CD4-positive, alpha-beta T cell (primary cell): ENCODE measurements around the gene FBRSL1. TPM values are rescaled to one million over a fixed set of nuclear protein-coding genes. Genes with fewer than 3 reads are reported as not detected.

ENCODE experiments used
- ATAC-seq: fragments of 200-7000 bp; cut with Tn5 transposase; one replicate; pipeline ENCODE4 v1.10.0; 2022; ENCODE audit warnings: mild to moderate bottlenecking; ENCODE audit not compliant: poor library complexity
- CTCF ChIA-PET: fragments of 350-600 bp; sonication (Branson Sonifier 250); formaldehyde crosslinking; loops from one replicate; lab custom pipeline; 2021; ENCODE audit warnings: antibody characterized with exemption, inconsistent platforms; lab: Charles Lee
- POLR2A ChIA-PET: fragments of 350-600 bp; sonication (Branson Sonifier 250); formaldehyde crosslinking; loops from one replicate; lab custom pipeline; 2021; ENCODE audit warnings: antibody characterized with exemption, inconsistent platforms; lab: Charles Lee
- DNase-seq, 14 experiments: peaks; one replicate each; pipeline ENCODE4 v3.0.0-alpha.2; 2013 to 2020; ENCODE audit warnings: mixed read lengths in 2 of 14
- H3K27ac ChIP-seq, 2 donors: one replicate each; pipeline versions ENCODE4 v1.5.1 to v1.7.0; 2013; ENCODE audit warnings: low read length in 2 of 2, low read depth in 1 of 2, mild to moderate bottlenecking in 1 of 2
- H3K27me3 ChIP-seq, 2 experiments: 1 replicate in 1 of 2; 2 replicates in 1 of 2; pipeline versions ENCODE4 v1.6.1 to v1.7.0; 2013; ENCODE audit warnings: low read length in 2 of 2, control low read depth in 1 of 2, mild to moderate bottlenecking in 1 of 2, moderate library complexity in 1 of 2; ENCODE audit not compliant: insufficient read depth in 2 of 2, control insufficient read depth in 1 of 2
- H3K36me3 ChIP-seq: one replicate; pipeline ENCODE4 v1.6.1; 2013; ENCODE audit warnings: low read length, control low read depth; ENCODE audit not compliant: insufficient read depth
- H3K4me1 ChIP-seq: one replicate; pipeline ENCODE4 v1.6.1; 2013; ENCODE audit warnings: low read length, control low read depth; ENCODE audit not compliant: insufficient read depth
- H3K4me3 ChIP-seq: one replicate; pipeline ENCODE4 v1.5.1; 2013; ENCODE audit warnings: mild to moderate bottlenecking, low read length, moderate library complexity
- H3K9me3 ChIP-seq, 2 experiments: 1 replicate in 1 of 2; 2 replicates in 1 of 2; pipeline versions ENCODE4 v1.6.1 to v1.7.0; 2013; ENCODE audit warnings: low read length in 2 of 2, mild to moderate bottlenecking in 2 of 2, control low read depth in 1 of 2, moderate library complexity in 1 of 2; ENCODE audit not compliant: control insufficient read depth in 1 of 2, insufficient read depth in 1 of 2
- H3K27ac Mint-ChIP-seq: one replicate; pipeline ENCODE4 v1.8.0; 2020; ENCODE audit warnings: mixed read lengths
- H3K27me3 Mint-ChIP-seq: one replicate; pipeline ENCODE4 v1.8.0; 2021; ENCODE audit warnings: mixed read lengths
- H3K36me3 Mint-ChIP-seq: one replicate; pipeline ENCODE4 v1.8.0; 2021; ENCODE audit warnings: low read depth, mixed read lengths
- H3K4me1 Mint-ChIP-seq: one replicate; pipeline ENCODE4 v1.8.0; 2021; ENCODE audit warnings: low read depth, mixed read lengths
- H3K4me3 Mint-ChIP-seq: one replicate; pipeline ENCODE4 v1.8.0; 2020; ENCODE audit warnings: mild to moderate bottlenecking, mixed read lengths
- H3K9me3 Mint-ChIP-seq: one replicate; pipeline ENCODE4 v1.8.0; 2020; ENCODE audit warnings: mixed read lengths
- CTCF ChIP-seq: fragments of 200-600 bp; IDR thresholded peaks from one replicate; pipeline ENCODE4 v1.8.0; 2022; ENCODE audit warnings: antibody characterized with exemption, mild to moderate bottlenecking
- intact Hi-C, 2 experiments: fragments of 100-400 bp; cut with DNase I in 1 of 2; cut with micrococcal nuclease in 1 of 2; formaldehyde crosslinking; loops; one replicate each; pipeline versions ENCODE4 v1.15.1 to v1.9.0; 2023 to 2025; cut with DNase I, micrococcal nuclease
- total RNA-seq, 174 experiments: library from RNA in 2 of 174; stranded (reverse) in 2 of 174; gene quantifications; one replicate each; pipeline ENCODE4 v1.2.3 and lab custom pipeline; 2021 to 2026

FBRSL1 gene
- total RNA-seq, 2 experiments from 2014 or later, result 75.8 to 80.7 TPM

GRCh38 chr12:132508860-132509732 is 19.1 kb downstream of the FBRSL1 start:
- no peak for TF ChIP-seq CTCF

GRCh38 chr12:132510111-132510724 is 20.3 kb downstream of the FBRSL1 start:
- H3K4me3 Mint-ChIP-seq, result no peak overlapping the region
- Histone ChIP-seq H3K27ac (no peak overlapping the region), H3K36me3 (peaks cover 38% of the 10 kb centered on the region), H3K9me3 (peaks cover 0 to 20% of the 10 kb centered on the region in 2 experiments), H3K27me3 (no peaks in the 10 kb centered on the region), H3K4me3 (no peak overlapping the region), H3K4me1 (peaks cover 47% of the 10 kb centered on the region)
- ATAC-seq (no peak), DNase-seq (no peak)
- no peak overlapping the region for H3K27ac Mint-ChIP-seq
- ChIA-PET POLR2A (no interaction called here), CTCF (no interaction called here)
- intact Hi-C loops, result no loop called here
- H3K9me3 Mint-ChIP-seq, result no peaks in the 10 kb centered on the region
- H3K4me1 Mint-ChIP-seq, result peaks cover 22% of the 10 kb centered on the region
- no peak for TF ChIP-seq CTCF
- H3K36me3 Mint-ChIP-seq, result peaks cover 32% of the 10 kb centered on the region
- H3K27me3 Mint-ChIP-seq, result no peaks in the 10 kb centered on the region

More at GRCh38 chr12:132508860-132509732, 19.1 kb downstream of the FBRSL1 start:
- H3K27me3 ChIP-seq, result no peaks in the 10 kb centered on the region
- H3K4me1 ChIP-seq, result peaks cover 58% of the 10 kb centered on the region
- Mint-ChIP-seq H3K4me1 (peaks cover 29% of the 10 kb centered on the region), H3K36me3 (peaks cover 22% of the 10 kb centered on the region), H3K9me3 (no peaks in the 10 kb centered on the region), H3K4me3 (no peak overlapping the region), H3K27ac (no peak overlapping the region), H3K27me3 (no peaks in the 10 kb centered on the region)
- POLR2A ChIA-PET, result interaction anchor here (1.0 kb wide), 1 partner anchor 31 kb away, joined by 3 read pairs; no protein-coding TSS in a partner anchor
- H3K4me3 ChIP-seq, result no peak overlapping the region
- peaks cover 0 to 15% of the 10 kb centered on the region in 2 experiments for H3K9me3 ChIP-seq
- CTCF ChIA-PET, result no interaction called here
- no peak overlapping the region for H3K27ac ChIP-seq
- ATAC-seq, result no peak
- peaks cover 34% of the 10 kb centered on the region for H3K36me3 ChIP-seq
- no peak for DNase-seq
- intact Hi-C loops, result no loop called here

GRCh38 chr12:132510746-132511477 is 21.0 kb downstream of the FBRSL1 start:
- no peak for ATAC-seq

More at GRCh38 chr12:132510746-132511477, 21.0 kb downstream of the FBRSL1 start:
- intact Hi-C loops, result no loop called here
- no peak overlapping the region for H3K27ac Mint-ChIP-seq
- Histone ChIP-seq H3K4me3 (no peak overlapping the region), H3K9me3 (peaks cover 0 to 25% of the 10 kb centered on the region in 2 experiments), H3K4me1 (peaks cover 40% of the 10 kb centered on the region), H3K27me3 (no peaks in the 10 kb centered on the region), H3K27ac (no peak overlapping the region), H3K36me3 (peaks cover 38% of the 10 kb centered on the region)
- no peak for DNase-seq
- TF ChIP-seq CTCF, result no peak
- CTCF ChIA-PET, result no interaction called here
- peak overlapping the region; percentile 20 for H3K4me3 Mint-ChIP-seq
- no peaks in the 10 kb centered on the region for H3K27me3 Mint-ChIP-seq
- H3K36me3 Mint-ChIP-seq, result peaks cover 38% of the 10 kb centered on the region
- POLR2A ChIA-PET, result no interaction called here
- peaks cover 15% of the 10 kb centered on the region for H3K4me1 Mint-ChIP-seq
- H3K9me3 Mint-ChIP-seq, result no peaks in the 10 kb centered on the region
